Dermis lymphatic vessel endothelial cell (primary cell): ENCODE results near the gene SP100. TPM values are rescaled to one million over a fixed set of nuclear protein-coding genes. Genes with fewer than 3 reads are reported as not detected.

Experiments
- total RNA-seq: library from RNA; depleted of rRNA; stranded (reverse); fragments of >200 nt; gene quantifications from 2 replicates; pipeline ENCODE4 v1.2.1, GENCODE V29; 2014

The SP100 gene
- 48.9 and 56.7 TPM in 2 replicates for total RNA-seq

GRCh38 chr2:230416061-230416721 lies at the start of gene SP100:
SP100 (plus strand) TSS chr2:230416201; CDS start chr2:230416297, 96 bp downstream.

Other genes with a start within 250 kb of the SP100 start
- 1.6 and 3.8 TPM in 2 replicates for gene SP110, start 196.2 kb upstream of the SP100 start, total RNA-seq
- 0.17 TPM in 1 of 2 replicates, not detected in the other for gene SP140, start 190.5 kb upstream of the SP100 start, total RNA-seq
- gene SP140L, start 89.0 kb upstream of the SP100 start, total RNA-seq, result 5.5 and 6.0 TPM in 2 replicates